Heart left ventricle (tissue), 16 donors: ENCODE results near the gene SLC4A9. TPM values are rescaled to one million over a fixed set of nuclear protein-coding genes. Genes with fewer than 3 reads are reported as not detected.

Experiments used
- ATAC-seq, 4 donors: fragments of 200-7000 bp; cut with Tn5 transposase; one replicate each; pipeline ENCODE4 v1.9.1; 2020 to 2022; ENCODE audit warnings: moderate library complexity in 4 of 4, mild to moderate bottlenecking in 3 of 4, moderate number of reproducible peaks in 1 of 4
- DNase-seq, 5 donors: peaks; one replicate each; pipeline ENCODE4 v3.0.0-alpha.2; 2020
- H3K27ac ChIP-seq, 12 donors: fragments of 200-600 bp; sonication (generic) in 4 of 12; one replicate each; pipeline versions ENCODE4 v1.5.0 to v1.8.0; 2016 to 2022; ENCODE audit warnings: mild to moderate bottlenecking in 2 of 12
- H3K27me3 ChIP-seq, 9 donors: fragments of 200-600 bp; sonication (generic) in 2 of 9; one replicate each; pipeline versions ENCODE4 v1.5.1 to v1.8.0; 2016 to 2022; ENCODE audit warnings: mild to moderate bottlenecking in 3 of 9
- H3K36me3 ChIP-seq, 9 donors: fragments of 200-600 bp; sonication (generic) in 2 of 9; one replicate each; pipeline versions ENCODE4 v1.5.0 to v1.8.0; 2018 to 2022; ENCODE audit warnings: mild to moderate bottlenecking in 2 of 9
- H3K4me1 ChIP-seq, 12 donors: fragments of 200-600 bp; sonication (generic) in 4 of 12; one replicate each; pipeline versions ENCODE4 v1.5.0 to v1.8.0; 2016 to 2022; ENCODE audit warnings: mild to moderate bottlenecking in 3 of 12
- H3K4me3 ChIP-seq, 12 donors: fragments of 200-600 bp; sonication (generic) in 4 of 12; one replicate each; pipeline versions ENCODE4 v1.5.0 to v1.8.0; 2017 to 2022; ENCODE audit warnings: mild to moderate bottlenecking in 9 of 12, moderate library complexity in 4 of 12
- H3K9me3 ChIP-seq, 12 donors: fragments of 200-600 bp; sonication (generic) in 4 of 12; one replicate each; pipeline versions ENCODE4 v1.5.0 to v1.8.0; 2016 to 2022; ENCODE audit warnings: mild to moderate bottlenecking in 1 of 12
- CTCF ChIP-seq, 12 donors: fragments of 200-600 bp; sonication (generic) in 4 of 12; IDR thresholded peaks; one replicate each; pipeline versions ENCODE4 v1.5.0 to v1.8.0; 2018 to 2022; ENCODE audit warnings: antibody characterized with exemption in 12 of 12, mild to moderate bottlenecking in 5 of 12
- POLR2A ChIP-seq, 2 donors: fragments of 450-650 bp; IDR thresholded peaks; one replicate each; pipeline ENCODE4 v1.6.1; 2017; ENCODE audit warnings: antibody characterized with exemption in 2 of 2, mild to moderate bottlenecking in 2 of 2, moderate library complexity in 2 of 2
- WGBS, 4 donors: extraction: QIAGEN DNeasy Blood & Tissue Kit in 2 of 4; methylation state at CpG; one replicate each; pipeline versions ENCODE4 v1.1.5 to v1.1.7; 2013 to 2018; 5-methylcytosine and 5-hydroxymethylcytosine counted together
- intact Hi-C, 10 donors: fragments of 100-400 bp; cut with DNase I; formaldehyde crosslinking; loops; one replicate each; pipeline versions ENCODE4 v1.11.1 to v1.14.2; 2022
- polyA plus RNA-seq, 2 donors: library from polyadenylated mRNA; stranded (reverse); fragments of 200-250 nt; gene quantifications; one replicate each; pipeline ENCODE4 v1.2.3, GENCODE V29; 2013
- total RNA-seq, 9 donors: library from RNA; depleted of rRNA in 2 of 9; stranded (reverse); fragments of >200 nt in 2 of 9; fragmentation: NEBNext Ultra II Directional in 3 of 9; extraction: Animal tissue kit (Norgen Biotek cat#: 25700) in 3 of 9; gene quantifications; one replicate each; pipeline versions ENCODE4 v1.1.0 to v1.2.4, GENCODE V29; 2016 to 2023
- donor health status: ischemic (EF 13 %, LVEDD 7.1; RV severe dilation, severe dysfunction).
- donor health status: healthy with polysubstance abuse.
- donor health status: DM: no; HTN: yes; CAD: no.
- donor health status: DM: no; HTN: no; CAD: no.
- donor health status: ischemic (EF 25% LVEDD 6.9; RV normal size, moderate dysfunction).
- donor health status: ischemic (EF 25% LVEDD 5.7; RV mildly dilated, moderate dysfunction).
- donor health status: healthy.
- donor health status: DM: yes; HTN: yes; CAD: no.
- donor health status: ischemic (EF 35%, LVEDD 5.7; RV mildly dilated, moderate dysfunction).
- donor health status: nonischemic (EF 11% LVEDD 7.7; RV severe dilation, severe dysfunction).
- donor health status: DM: yes; HTN: yes; CAD: no.
- donor health status: PGD.
- donor health status: ischemic (EF 29% LVEDD 5.4; RV normal size, mild dysfunction).
- donor health status: nonischemic (EF 23%, LVEDD 6.1; RV moderate dilation, normal function).

Gene SLC4A9
- total and polyA plus RNA-seq, 11 donors = 0.08 to 0.20 (median 0.12) TPM; not detected in 6

GRCh38 chr5:140312067-140312790 is 47.8 kb upstream of the SLC4A9 start:
- Histone ChIP-seq H3K9me3 (no peaks in the 10 kb centered on the region), H3K27ac (peak overlapping the region; percentile 48 to 87 (median 72)), H3K4me1 (peaks cover 0 to 37% (median 23%) of the 10 kb centered on the region in 12 donors), H3K4me3 (peak overlapping the region in 3 of 12 donors; percentile 11 to 22 (median 14)), H3K36me3 (no peaks in the 10 kb centered on the region), H3K27me3 (no peaks in the 10 kb centered on the region)
- DNase-seq (peak in 3 of 5 donors; percentile 50 to 64 (median 54)), ATAC-seq (peak; percentile 43 to 91 (median 76))
- intact Hi-C loops = loop anchor here in 1 of 10 donors (2.0 kb wide), 1 partner anchor 17 kb away; no protein-coding TSS in a partner anchor
- no peak for TF ChIP-seq CTCF (IDR thresholded peaks at IDR 0.05)
- peak in 1 of 2 donors; percentile 11 for TF ChIP-seq POLR2A (IDR thresholded peaks at IDR 0.05)
- 20 to 37% (median 30%) methylated on average over 4 of the region's 4 CpGs for WGBS, 4 donors

GRCh38 chr5:140312791-140313189 is 47.2 kb upstream of the SLC4A9 start:
- ATAC-seq = peak in 3 of 4 donors; percentile 10 to 16 (median 11)

GRCh38 chr5:140317859-140318258 is 42.1 kb upstream of the SLC4A9 start:
- intact Hi-C loops = no loop called here
- Histone ChIP-seq H3K27ac (peak overlapping the region in 1 of 12 donors; percentile 32), H3K4me1 (peaks cover 3 to 45% (median 15%) of the 10 kb centered on the region in 12 donors), H3K36me3 (no peaks in the 10 kb centered on the region), H3K4me3 (no peak overlapping the region), H3K27me3 (no peaks in the 10 kb centered on the region), H3K9me3 (no peaks in the 10 kb centered on the region)
- ATAC-seq = no peak
- no peak for DNase-seq
- TF ChIP-seq POLR2A (IDR thresholded peaks at IDR 0.05) (no peak), CTCF (IDR thresholded peaks at IDR 0.05) (no peak)
- 73 to 82% (median 79%) methylated on average over 5 of the region's 5 CpGs for WGBS, 4 donors

More at GRCh38 chr5:140312791-140313189, 47.2 kb upstream of the SLC4A9 start:
- Histone ChIP-seq H3K27me3 (no peaks in the 10 kb centered on the region), H3K4me1 (peaks cover 0 to 37% (median 23%) of the 10 kb centered on the region in 12 donors), H3K4me3 (no peak overlapping the region), H3K36me3 (no peaks in the 10 kb centered on the region), H3K27ac (peak overlapping the region; percentile 56 to 87 (median 72)), H3K9me3 (no peaks in the 10 kb centered on the region)
- intact Hi-C loops = loop anchor here in 1 of 10 donors (2.0 kb wide), 1 partner anchor 16 kb away; no protein-coding TSS in a partner anchor
- 55 to 59% (median 57%) methylated on average over 7 of the region's 7 CpGs for WGBS, 4 donors
- DNase-seq = no peak
- TF ChIP-seq POLR2A (IDR thresholded peaks at IDR 0.05) = no peak
- TF ChIP-seq CTCF (IDR thresholded peaks at IDR 0.05) = no peak

GRCh38 chr5:140318792-140319191 is 41.2 kb upstream of the SLC4A9 start:
- 94 to 98% (median 95%) methylated on average over 4 of the region's 4 CpGs for WGBS, 4 donors
- no peaks in the 10 kb centered on the region for H3K36me3 ChIP-seq
- no peak overlapping the region for H3K27ac ChIP-seq
- ATAC-seq (no peak), DNase-seq (no peak)
- H3K4me1 ChIP-seq = peaks cover 6 to 52% (median 21%) of the 10 kb centered on the region in 12 donors
- intact Hi-C loops = no loop called here
- no peaks in the 10 kb centered on the region for H3K27me3 ChIP-seq
- TF ChIP-seq POLR2A (IDR thresholded peaks at IDR 0.05) (no peak), CTCF (IDR thresholded peaks at IDR 0.05) (no peak)
- H3K9me3 ChIP-seq = no peaks in the 10 kb centered on the region
- H3K4me3 ChIP-seq = no peak overlapping the region
